DMS153 treated with DMSO at 0.1 percent for 48 hours (cell line): ENCODE measurements around the gene RNFT2.
"Not testable (repeated sequence)": the region's sequence is repeated elsewhere in the genome, so short reads cannot be mapped to it uniquely, and the experiment has no call there.

Experiments
- DNase-seq: peaks from one replicate; lab custom pipeline; 2025; ENCODE audit not compliant: unreplicated experiment; lab: John Stamatoyannopoulos, UW

The RNFT2 gene

GRCh38 chr12:116739381-116739887 lies 1.3 kb downstream of the RNFT2 start:
- DNase-seq, result no peak

- not testable (repeated sequence) for DNase-seq
These were observed 4.7 kb downstream of the RNFT2 start for GRCh38 chr12:116742787-116743186.

- DNase-seq, result no peak
These were observed 6.7 kb downstream of the RNFT2 start for GRCh38 chr12:116744766-116745165.

- DNase-seq, result no peak
These were observed 7.4 kb downstream of the RNFT2 start for GRCh38 chr12:116745554-116745953.

GRCh38 chr12:116749884-116750283 lies 11.8 kb downstream of the RNFT2 start:
- no peak for DNase-seq

GRCh38 chr12:116750298-116750697 lies 12.2 kb downstream of the RNFT2 start:
- no peak for DNase-seq

- DNase-seq, result not testable (repeated sequence)
These were observed 16.0 kb downstream of the RNFT2 start for GRCh38 chr12:116754097-116754496.

- DNase-seq, result not testable (repeated sequence)
These were observed 16.7 kb downstream of the RNFT2 start for GRCh38 chr12:116754783-116755182.

GRCh38 chr12:116759783-116760621 lies 21.9 kb downstream of the RNFT2 start:
- DNase-seq, result no peak

GRCh38 chr12:116760622-116761020 lies 22.5 kb downstream of the RNFT2 start:
- no peak for DNase-seq

- no peak for DNase-seq
These were observed 23.4 kb downstream of the RNFT2 start for GRCh38 chr12:116761499-116761898.

- no peak for DNase-seq
These were observed 27.2 kb downstream of the RNFT2 start for GRCh38 chr12:116765271-116765670.

- no peak for DNase-seq
These were observed 28.2 kb downstream of the RNFT2 start for GRCh38 chr12:116766285-116766684.

GRCh38 chr12:116766746-116767145 lies 28.6 kb downstream of the RNFT2 start:
- no peak for DNase-seq

GRCh38 chr12:116771651-116772050 lies 33.5 kb downstream of the RNFT2 start:
- DNase-seq, result no peak

GRCh38 chr12:116773276-116773731 lies 35.2 kb downstream of the RNFT2 start:
- DNase-seq, result no peak

- no peak for DNase-seq
These were observed 35.9 kb downstream of the RNFT2 start for GRCh38 chr12:116774020-116774419.

- no peak for DNase-seq
These were observed 39.1 kb downstream of the RNFT2 start for GRCh38 chr12:116777245-116777644.

GRCh38 chr12:116779597-116779996 lies 41.5 kb downstream of the RNFT2 start:
- DNase-seq, result no peak

- no peak for DNase-seq
These were observed 42.8 kb downstream of the RNFT2 start for GRCh38 chr12:116780942-116781341.

GRCh38 chr12:116783525-116784237 lies 45.6 kb downstream of the RNFT2 start:
- no peak for DNase-seq

- no peak for DNase-seq
These were observed 46.1 kb downstream of the RNFT2 start for GRCh38 chr12:116784238-116784612.
